H4 (cell line): ENCODE data around the gene RHOT1. TPM values are rescaled to one million over a fixed set of nuclear protein-coding genes. Genes with fewer than 3 reads are reported as not detected.
A peak's percentile ranks its signal among the peaks of the same experiment; 100 is the strongest.
"Not testable (repeated sequence)": the region's sequence is repeated elsewhere in the genome, so short reads cannot be mapped to it uniquely, and the experiment has no call there.

Experiments used
- DNase-seq: peaks from one replicate; pipeline ENCODE4 v3.0.0-alpha.2; 2015; ENCODE audit warnings: low spot score
- total RNA-seq: library from RNA; depleted of rRNA; stranded (reverse); fragments of >200 nt; shearing (Covaris generic); gene quantifications from 2 replicates; pipeline ENCODE4 v1.2.3, GENCODE V29; 2014

The RHOT1 gene
- total RNA-seq, 1 experiment from 2014 or later: 36.2 TPM

DNA sequence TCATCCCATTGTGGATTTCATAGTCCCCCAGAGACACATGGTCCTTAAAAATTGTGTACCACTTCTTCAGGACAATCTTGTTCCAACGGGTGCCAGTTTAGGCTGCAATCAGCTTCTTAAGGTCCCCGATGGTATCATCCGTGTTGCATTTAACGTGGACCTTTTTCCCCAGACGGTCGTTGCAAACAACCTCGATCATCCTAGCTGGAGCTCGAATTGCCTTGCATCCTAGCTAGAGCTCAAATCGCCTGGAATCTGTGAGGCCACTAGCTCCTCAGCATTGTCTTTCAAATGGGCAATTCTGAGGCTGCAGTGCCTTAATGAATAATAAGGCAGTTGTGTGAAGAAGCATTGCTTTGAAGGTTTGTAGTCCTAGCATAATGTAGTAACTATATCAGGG, 85.6 kb downstream of the RHOT1 start:
- DNase-seq: no peak

DNA sequence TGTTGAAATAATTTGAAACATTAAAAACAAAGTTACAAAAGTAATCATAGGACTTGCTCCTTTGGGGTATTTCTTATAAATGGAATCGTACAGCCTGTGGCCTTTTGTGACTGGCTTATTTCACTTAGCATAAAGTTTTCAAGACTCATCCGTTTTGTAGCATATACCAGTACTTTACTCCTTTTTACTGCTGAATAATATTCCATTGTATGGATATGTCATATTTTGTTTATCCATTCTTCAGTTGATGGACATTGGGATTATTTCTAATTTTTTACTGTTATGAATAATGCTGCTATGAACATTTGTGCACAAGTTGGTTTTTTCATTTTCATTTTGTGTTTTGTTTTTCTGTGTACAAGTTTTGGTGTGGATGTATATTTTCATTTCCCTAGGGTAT, 93.3 kb downstream of the RHOT1 start:
- no peak for DNase-seq

DNA sequence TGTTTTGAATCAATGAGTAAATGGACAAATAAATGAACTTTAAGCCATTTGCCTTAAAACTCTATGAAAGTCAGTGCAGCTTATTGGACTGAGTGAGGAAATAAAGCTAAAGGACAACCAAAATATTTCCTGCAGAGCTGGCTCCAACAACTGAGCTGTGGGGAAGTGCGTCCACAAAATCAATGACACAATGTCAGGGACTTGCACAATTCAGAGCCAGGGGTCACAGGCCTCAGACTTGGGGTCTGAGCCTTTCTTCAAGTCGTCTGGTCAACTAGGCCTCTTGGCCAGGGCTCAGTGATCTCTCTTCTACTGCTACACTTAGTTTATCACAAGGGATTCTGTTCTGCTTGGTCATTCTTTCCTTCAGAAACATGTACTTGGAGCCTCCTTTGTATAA, 97.2 kb downstream of the RHOT1 start:
- DNase-seq: no peak

DNA sequence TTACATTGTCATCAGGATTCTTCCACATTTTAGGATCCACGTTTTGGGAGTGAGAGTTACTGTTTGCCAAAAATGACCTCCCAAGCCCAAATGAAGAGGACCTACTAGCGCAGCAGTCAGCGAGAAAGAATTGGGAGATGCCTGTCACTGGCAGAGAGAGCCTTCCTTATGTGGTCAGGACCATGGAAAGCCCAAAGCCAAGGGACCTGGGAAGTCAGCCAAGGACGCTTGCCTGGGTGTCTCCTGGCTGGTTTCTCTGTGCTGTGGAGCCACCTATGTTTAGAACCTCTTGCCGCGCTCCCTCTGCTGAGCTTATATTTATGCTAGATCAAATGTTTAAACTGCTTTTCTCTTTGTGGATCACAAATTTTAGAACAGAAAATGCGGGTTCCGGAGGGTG, 98.4 kb downstream of the RHOT1 start:
- no peak for DNase-seq

DNA sequence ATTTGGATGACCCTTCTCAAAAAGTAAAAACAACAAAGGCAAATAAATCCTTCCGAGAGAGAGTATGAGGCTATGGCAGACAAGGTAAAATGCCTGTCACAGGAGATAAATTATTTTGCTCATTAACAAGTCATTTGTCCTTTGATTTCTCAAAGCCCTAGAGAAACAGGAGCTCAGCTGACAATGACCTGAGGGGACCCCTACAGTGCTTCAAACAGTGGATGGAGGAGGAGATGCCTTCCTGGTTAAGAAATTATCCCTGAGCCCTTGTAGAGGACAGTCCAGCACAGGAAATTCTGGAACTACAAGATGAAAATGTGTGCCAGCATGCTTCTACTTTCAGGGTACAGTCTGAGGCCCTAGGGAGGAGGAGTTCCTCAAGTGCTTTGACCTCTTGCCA, 99.3 kb downstream of the RHOT1 start:
- DNase-seq: no peak

DNA sequence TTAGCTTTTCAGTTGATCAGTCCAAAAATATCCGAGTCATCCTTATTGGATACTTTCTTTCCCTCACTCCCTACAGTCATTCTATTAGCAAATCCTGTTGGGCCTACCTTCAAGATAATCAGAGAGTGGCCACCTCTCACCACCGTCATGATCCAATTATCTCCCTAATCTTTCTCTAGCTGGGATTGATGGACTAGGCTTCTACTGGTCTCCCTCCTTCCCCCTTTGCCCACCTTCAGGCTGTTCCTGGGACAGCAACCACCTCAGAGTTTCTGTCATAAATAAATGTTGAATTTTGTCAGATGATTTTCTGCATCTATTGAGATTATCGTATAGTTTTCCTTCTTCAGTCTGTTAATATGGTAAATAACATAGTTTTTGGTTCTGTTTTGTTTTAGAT, 107.2 kb downstream of the RHOT1 start:
- no peak for DNase-seq

DNA sequence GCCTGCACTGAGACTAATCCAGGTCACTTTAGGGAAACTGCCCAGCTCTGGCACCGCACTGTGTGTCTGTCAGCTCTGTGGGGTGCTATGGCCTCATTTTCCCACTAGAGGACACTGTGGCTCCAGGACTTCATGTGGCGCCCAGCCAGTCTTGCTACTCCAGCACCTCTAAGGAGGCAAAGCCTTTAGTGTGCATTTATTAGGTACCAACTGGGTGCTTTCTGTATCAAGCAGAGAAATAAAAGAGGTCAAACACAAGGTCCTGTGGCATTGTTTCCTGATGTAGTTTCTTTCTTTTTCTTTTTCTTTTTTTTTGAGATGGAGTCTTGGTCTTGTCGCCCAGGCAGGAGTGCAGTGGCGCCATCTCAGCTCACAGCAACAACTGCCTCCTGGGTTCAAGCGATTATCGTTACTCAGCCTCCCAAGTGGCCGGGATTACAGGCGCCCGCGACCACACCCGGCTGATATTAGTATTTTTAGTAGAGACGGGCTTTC, 110.9 kb downstream of the RHOT1 start:
- DNase-seq: peak; percentile 68

DNA sequence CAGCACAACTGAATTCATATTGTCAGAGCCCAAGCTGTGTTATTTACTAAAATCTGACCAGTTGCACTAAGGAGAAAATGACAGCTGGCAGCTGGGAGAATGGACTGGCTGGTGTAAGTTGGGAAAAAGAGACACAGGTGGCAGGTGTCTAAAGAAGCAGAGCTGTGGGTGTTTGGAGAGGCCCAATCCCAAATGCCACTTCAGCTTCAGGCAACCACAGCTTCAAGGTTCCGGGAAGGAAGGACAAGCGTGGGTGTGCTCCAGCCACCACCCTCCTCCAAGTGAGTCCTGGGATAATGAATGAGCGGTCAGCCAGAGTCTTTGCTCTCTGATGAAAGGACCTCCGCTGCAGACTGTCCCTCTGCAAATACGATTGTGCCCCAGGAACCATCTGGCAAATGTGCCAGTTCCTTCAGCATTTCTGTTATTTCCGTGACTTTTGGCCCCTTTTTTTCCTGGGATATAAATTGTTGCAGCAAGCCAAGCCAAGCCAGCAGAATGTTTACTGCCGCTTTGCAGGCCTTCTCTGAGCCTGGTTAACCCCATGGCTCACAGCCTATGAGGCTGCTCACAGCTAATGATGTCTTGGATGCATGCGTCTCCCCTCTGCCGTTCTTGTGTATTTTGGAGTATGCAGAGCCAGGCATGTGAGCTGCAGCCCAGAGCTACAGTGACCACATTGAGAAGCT, 113.9 kb downstream of the RHOT1 start:
- no peak for DNase-seq

DNA sequence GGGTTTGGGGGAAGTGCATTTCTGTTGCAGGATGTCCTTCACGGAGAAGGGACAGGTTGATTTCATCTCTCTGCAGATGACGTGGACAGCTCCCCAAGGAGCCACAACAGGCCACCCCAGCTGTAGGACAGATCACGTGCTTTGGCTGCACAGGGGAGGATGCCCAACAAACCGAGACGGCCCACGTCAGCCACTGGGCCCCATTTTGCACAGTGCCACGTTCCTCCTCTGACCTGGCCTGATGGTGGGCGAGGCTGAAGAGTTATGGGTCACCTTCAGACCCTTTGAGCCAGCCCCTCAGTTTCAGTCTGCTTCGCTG, 114.4 kb downstream of the RHOT1 start:
- no peak for DNase-seq

DNA sequence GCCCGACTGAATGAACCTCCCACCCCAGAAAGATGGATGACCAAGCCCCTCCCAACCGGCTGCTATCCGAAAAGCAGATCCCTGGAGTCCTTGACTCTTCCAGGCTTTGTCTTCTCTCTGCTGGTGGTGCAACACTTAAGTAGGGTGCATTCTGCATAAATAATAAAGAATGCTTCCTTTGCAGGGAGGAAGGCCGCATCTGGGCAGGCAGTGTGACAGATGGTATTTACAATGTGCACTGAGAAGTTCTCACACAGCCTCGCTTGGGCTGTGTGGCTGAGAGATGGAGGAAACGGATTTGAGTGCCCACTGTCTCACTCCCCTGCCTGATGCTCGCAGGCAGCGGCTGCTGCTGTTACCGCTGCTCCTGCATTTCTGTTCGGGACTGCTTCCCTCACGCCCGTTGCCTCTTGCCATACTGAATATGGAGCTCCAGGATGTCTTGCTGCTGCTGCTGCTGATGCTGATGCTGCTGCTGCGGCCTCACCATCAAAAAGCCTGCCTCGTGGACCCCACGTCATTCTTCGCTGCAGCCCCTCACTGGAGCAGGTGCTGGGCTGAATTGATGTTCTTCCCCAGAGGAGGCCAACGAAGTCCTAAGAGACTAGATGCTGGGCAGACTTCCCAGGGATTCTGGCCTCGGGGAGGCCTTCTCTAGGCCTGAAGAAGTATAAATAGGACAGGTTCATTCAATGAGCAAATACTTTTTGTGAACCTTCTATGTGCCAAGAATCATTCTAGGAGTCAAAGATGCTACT, 116.3 kb downstream of the RHOT1 start:
- no peak for DNase-seq

DNA sequence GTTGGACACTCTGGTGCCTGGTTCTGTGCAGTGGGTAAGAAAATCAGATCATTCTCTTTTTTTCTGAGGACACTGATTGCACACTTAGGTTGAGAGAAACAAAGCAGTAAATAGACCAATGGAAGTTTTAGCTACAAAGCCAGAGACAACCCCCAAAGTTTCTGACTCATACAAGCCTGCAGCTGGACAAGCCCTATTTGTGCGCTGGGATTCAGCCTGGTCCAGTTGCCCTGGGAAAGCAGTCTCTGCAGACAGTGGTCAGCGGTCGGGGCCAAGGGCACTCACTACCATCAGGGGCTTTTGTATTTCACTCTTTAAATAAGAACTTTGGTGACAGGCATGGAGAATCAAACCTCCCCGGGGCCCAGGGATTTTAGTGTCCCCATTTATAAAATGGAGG, 117.3 kb downstream of the RHOT1 start:
- no peak for DNase-seq

DNA sequence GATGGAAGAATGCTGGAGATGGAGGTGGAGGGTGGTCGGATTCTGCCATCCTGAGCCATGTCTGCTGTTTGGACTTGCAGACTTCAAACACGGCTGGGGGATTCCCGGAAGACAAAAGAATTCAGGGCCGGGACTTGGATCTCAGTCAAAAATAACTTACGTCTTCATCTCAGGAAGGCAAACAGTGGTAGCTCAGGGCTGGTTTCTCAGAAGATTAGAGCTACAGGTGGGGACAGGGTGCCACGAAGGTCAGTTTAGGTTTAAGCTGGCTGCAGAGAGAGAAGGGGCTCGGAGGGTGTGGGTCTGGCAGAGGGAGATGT, 119.1 kb downstream of the RHOT1 start:
- DNase-seq: no peak

DNA sequence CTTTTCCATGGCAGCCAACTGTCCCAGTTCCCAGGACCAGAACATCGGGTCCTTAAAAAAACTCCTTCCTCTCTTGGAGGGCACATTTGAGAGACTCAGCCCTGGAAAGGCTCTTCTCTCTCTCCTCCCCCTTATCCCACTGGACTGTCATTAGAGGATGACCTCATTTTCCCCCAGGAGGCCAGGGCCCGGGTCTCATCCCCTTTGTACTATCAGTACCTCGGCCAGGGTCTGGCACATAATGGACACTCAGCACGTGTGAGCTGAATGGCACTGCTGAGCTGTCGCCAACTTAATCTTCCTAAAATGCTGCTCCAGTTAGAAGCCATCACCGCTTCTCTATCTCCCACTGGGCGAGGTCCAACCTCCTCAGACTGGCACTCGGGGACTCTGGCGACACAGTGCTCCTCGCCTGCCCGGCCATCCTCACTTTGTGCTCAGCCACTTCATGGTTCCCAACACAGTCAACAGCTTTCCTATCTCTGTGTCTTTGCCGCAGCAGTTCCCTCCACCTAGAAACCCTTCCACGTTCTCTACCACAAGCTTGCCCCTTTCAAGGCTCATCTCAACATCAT, 119.7 kb downstream of the RHOT1 start:
- no peak for DNase-seq

DNA sequence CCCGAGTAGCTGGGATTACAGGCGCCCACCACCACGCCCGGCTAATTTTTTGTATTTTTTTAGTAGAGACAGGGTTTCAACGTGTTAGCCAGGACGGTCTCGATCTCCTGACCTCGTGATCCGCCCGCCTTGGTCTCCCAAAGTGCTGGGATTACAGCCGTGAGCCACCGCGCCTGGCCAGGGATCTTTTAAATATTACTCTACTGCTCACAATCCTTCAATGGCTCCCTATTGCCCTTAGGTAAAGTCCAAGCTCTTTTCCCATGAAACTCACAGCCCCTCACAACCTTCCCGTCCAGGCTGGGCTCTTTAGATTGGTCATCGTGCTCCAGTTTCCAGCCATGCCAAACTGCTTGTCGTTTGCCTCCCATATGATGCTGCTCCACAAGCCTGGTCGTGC, 121.2 kb downstream of the RHOT1 start:
- not testable (repeated sequence) for DNase-seq

DNA sequence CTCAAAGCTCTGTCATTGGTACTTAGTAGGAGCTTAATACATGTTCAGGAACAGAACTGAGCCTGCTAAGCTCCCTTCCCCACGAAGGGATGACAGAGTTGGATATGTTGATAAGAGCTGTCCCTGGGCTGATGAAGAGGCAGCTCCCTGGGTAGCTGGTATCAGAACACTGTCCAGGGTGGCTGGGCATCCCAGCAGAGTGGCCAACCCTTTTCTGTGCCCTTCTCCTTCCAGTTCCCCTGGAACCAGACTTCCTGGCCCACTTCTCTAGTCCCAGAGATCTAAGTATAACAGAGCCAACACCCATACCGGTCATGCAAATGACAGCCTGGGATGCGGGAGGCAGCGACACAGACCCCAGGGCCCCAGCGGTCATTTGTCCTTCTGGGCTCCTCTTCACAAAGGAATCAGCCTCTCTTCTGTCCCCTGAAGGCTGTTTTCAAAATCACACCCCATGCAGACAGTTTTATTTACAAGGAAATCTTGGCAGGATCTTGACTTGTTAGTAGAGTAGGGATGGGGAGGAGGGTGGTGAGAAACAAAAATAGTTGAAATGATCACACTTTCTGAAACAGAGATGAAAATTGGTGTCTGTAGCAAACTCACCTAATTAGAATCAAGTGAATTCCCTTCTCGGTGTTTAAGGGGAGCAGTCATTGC, 122.0 kb downstream of the RHOT1 start:
- no peak for DNase-seq

DNA sequence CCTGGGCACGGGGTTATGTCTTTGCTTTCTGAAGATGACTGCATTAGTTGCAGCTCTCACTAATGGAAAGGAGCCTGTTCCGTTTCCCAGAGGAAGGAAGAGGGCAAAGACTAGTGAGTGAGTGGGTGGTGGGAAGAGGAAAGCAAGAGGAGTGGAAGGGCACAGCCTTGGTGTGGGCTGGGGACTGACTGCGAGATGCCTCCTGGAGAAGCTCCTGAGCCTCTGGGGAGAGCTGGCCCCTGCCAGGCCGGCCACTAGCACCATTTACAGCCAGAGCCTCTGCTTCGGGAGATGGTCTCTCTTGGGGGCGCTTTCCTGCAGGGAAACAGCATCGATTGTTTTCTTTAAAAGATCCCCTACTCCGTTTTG, 122.5 kb downstream of the RHOT1 start:
- no peak for DNase-seq

DNA sequence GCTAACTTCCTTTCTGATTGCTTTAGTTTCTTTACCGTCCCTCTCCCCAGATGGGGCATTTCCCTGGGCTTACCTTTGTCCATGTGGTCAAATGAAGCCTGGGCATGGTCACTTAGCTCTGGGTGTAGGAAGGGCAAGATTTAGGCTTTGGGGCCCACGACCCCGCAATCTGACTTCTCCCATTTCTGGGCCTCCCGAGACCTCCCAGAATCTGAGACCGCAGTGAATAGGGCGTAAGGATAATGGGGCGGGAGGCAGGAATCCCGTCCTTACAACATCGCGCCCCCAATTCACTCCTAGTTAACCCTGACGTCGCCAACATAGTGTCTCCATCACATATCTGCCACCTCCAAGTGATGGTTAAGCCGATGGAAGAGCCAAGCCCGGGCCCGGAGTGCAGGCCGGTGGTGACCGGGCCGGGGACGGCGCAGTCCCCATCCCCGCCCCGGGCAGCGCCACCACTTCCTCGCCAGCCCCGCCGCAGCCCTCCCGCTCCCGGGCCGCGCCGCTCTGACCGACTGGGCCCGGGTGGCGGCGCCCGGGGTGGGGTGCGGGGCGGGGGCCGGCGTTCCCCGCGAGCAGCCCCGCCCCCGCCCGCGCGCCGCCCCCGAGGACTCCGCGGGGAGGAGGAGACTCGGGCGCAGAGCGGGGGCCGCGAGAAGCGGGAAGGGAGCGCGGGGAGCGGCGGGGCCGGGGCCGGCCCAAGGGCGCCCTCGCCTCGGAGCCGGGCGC, 123.1 kb downstream of the RHOT1 start, which contains the start of gene RHBDL3:
TSS of gene RHBDL3 (plus strand) at position 641 of the 732 bp plus-strand sequence. CDS start 358 bp downstream, outside the sequence.
- no peak for DNase-seq

DNA sequence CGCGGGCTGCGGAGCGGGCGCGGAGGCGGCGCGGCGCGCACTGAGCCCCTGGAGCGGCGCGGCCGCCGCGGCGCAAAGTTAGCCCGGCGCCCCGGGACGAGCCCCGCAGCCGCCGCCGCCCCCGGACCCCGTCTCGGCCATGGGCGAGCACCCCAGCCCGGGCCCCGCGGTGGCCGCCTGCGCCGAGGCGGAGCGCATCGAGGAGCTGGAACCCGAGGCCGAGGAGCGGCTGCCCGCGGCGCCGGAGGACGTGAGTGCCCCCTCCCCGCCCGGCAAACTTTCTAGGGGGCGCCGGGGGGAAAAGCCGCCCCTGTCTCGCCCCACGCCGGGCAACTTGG, 123.7 kb downstream of the RHOT1 start:
- no peak for DNase-seq

DNA sequence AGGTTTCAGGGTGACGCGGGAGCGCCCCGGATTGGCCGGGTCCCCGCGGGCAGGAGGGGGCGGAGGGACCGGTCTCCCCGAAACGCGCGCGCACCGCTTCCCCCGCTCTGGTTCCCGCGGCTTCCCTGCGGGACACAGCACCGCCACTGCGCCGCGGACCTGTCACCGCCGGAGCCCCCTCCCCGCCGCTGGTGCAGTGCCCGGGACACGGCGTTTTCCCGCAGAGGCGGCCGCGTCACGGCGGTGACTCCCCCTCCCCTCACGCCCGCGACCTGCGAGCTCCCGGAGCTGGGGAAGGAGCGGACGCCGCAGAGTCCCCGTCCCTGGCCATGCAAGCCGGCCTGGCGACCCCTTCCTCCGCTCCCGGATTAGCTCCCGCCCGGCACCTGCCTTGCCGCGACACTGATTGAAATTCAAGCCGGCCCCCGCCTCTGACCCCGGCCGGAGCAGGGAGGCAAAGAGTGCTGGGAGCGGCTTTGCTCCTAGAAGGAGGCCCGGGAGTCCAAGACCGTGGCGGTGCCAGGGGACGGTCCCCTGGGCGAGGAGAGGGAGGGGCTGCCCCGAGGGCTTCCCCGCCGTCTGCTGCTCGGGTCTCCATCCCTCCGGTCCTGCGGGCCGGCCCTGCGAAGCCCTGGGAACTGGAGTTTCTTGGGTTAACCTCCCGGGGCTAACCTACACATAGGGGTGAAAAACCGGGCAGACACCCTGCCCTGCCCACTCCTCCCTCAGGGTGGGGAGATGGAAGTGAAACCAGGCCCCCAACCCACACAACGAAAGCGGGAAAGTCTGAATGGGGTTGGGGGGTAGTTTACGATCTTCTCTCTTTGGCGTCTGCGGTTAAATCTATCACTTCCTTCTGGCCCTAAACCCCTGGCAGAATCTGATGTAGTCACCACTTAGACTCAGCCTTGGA, 124.3 kb downstream of the RHOT1 start:
- no peak for DNase-seq

DNA sequence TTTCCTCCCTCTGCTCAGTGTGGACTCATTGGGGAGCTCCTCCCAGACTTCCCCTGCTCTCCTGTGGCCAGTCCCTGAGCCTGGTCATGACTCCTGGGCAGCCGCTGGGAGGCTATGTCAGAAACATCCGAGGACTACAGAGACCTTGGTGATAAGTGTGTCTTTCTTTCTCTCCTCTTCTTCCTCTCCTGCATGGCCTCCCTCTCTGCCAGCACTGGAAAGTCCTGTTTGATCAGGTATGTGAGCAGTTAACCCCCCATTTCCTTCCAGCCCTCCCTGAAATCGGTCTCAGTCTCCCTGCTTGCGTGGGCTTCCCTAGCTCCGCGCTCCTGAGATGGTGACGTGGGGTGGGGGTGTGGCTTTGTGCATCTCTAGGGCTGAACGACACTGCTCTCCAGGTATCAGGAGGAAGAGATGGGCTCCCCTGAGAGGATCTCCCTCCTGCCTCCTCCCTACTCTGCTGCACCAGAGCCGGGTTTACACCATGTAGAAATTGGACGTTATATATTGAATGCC, 125.4 kb downstream of the RHOT1 start:
- no peak for DNase-seq

DNA sequence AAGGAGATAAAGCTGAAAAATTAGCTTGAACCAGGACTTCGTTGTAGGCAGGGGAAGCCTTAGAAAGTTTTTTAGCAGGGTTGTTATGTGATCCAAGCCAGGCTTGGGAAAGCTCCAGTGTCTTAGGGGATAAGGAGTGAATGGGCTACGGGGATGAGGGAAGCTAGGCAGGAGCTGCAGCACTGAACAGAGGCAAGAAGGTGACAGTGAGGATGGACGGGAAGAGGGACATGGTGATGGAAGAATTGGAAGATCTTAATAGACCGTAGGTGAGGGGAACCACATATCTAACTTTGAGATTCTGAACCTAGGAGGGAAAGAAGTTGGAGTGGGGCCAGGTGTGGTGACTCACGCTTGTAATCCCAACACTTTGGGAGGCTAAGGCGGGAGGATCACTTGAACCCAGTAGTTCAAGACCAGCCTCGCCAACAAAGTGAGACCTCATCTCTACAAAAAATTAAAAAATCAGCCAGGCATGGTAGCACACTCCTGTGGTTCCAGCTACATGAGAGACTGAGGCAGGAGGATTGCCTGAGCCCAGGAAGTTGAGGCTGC, 126.5 kb downstream of the RHOT1 start:
- no peak for DNase-seq
